Osteoblast (primary cell): ENCODE measurements around the gene LRRFIP2. TPM values are rescaled to one million over a fixed set of nuclear protein-coding genes. Genes with fewer than 3 reads are reported as not detected.
"Not testable (repeated sequence)": the region's sequence is repeated elsewhere in the genome, so short reads cannot be mapped to it uniquely, and the experiment has no call there.

Source experiments
- DNase-seq: peaks from one replicate; pipeline ENCODE4 v3.0.0; 2011; ENCODE audit warnings: low spot score, mixed read lengths; ENCODE audit not compliant: insufficient read length; ENCODE audit errors: missing footprints
- H2AFZ ChIP-seq: 2 replicates; pipeline ENCODE4 v1.6.0; 2011; ENCODE audit warnings: mild to moderate bottlenecking, low read length
- H3K27ac ChIP-seq: 2 replicates; pipeline ENCODE4 v1.5.1; 2011; ENCODE audit warnings: mild to moderate bottlenecking, low read depth, low read length, moderate library complexity
- H3K27me3 ChIP-seq: 2 replicates; pipeline ENCODE4 v1.6.0; 2012; ENCODE audit warnings: mild to moderate bottlenecking, control low read depth, inconsistent platforms, low read length, moderate library complexity; ENCODE audit not compliant: insufficient read depth
- H3K36me3 ChIP-seq: 2 replicates; pipeline ENCODE4 v1.5.1; 2011; ENCODE audit warnings: mild to moderate bottlenecking, low read length, control low read depth, moderate library complexity; ENCODE audit not compliant: insufficient read depth
- H3K4me1 ChIP-seq: 2 replicates; pipeline ENCODE4 v1.5.1; 2011; ENCODE audit warnings: mild to moderate bottlenecking, low read length, control low read depth, moderate library complexity; ENCODE audit not compliant: insufficient read depth
- H3K4me2 ChIP-seq: 2 replicates; pipeline ENCODE4 v1.6.0; 2011; ENCODE audit warnings: mild to moderate bottlenecking, low read length; ENCODE audit not compliant: insufficient read depth
- H3K4me3 ChIP-seq: fragments of 200-600 bp; sonication (generic); 3 replicates; pipeline ENCODE4 v1.5.1; 2012; ENCODE audit warnings: mild to moderate bottlenecking, low read length, inconsistent platforms; ENCODE audit not compliant: insufficient read depth
- H3K79me2 ChIP-seq: 2 replicates; pipeline ENCODE4 v1.6.0; 2012; ENCODE audit warnings: mild to moderate bottlenecking, low read length, control low read depth, inconsistent platforms; ENCODE audit not compliant: insufficient read depth
- H3K9me3 ChIP-seq: 2 replicates; pipeline ENCODE4 v1.5.1; 2011; ENCODE audit warnings: low read depth, low read length, control low read depth
- H4K20me1 ChIP-seq: 2 replicates; pipeline ENCODE4 v1.6.0; 2012; ENCODE audit warnings: mild to moderate bottlenecking, low read length, control low read depth; ENCODE audit not compliant: insufficient read depth
- CTCF ChIP-seq: IDR thresholded peaks from 2 replicates; pipeline ENCODE4 v1.5.1; 2011; ENCODE audit warnings: mild to moderate bottlenecking, low read depth, low read length, moderate library complexity; ENCODE audit errors: extremely low read depth
- total RNA-seq: library from RNA; depleted of rRNA; stranded (reverse); fragments of >200 nt; gene quantifications from 2 replicates; pipeline ENCODE4 v1.2.3, GENCODE V29; 2012

LRRFIP2 gene
- total RNA-seq, 1 donor = 71.3 TPM

- peaks cover 37% of the 10 kb centered on the region for H3K79me2 ChIP-seq
- no peak for TF ChIP-seq CTCF
Observed at GRCh38 chr3:37123292-37123691, 51.1 kb downstream of the LRRFIP2 start.

GRCh38 chr3:37122069-37122468, 52.3 kb downstream of the LRRFIP2 start:
- peaks cover 35% of the 10 kb centered on the region for H3K79me2 ChIP-seq
- H3K4me3 ChIP-seq, H3K27me3 ChIP-seq, H2AFZ ChIP-seq, H3K4me1 ChIP-seq, H4K20me1 ChIP-seq, H3K4me2 ChIP-seq, H3K9me3 ChIP-seq, H3K27ac ChIP-seq, H3K36me3 ChIP-seq, DNase-seq: not testable (repeated sequence)

More at GRCh38 chr3:37123292-37123691, 51.1 kb downstream of the LRRFIP2 start:
- Histone ChIP-seq H3K27me3 (no peaks in the 10 kb centered on the region), H3K9me3 (no peaks in the 10 kb centered on the region), H4K20me1 (no peaks in the 10 kb centered on the region), H3K4me3 (no peak overlapping the region), H3K4me1 (peaks cover 3% of the 10 kb centered on the region), H2AFZ (no peak overlapping the region), H3K27ac (no peak overlapping the region), H3K4me2 (no peak overlapping the region), H3K36me3 (peaks cover 4% of the 10 kb centered on the region)
- DNase-seq = no peak

- H4K20me1 ChIP-seq = no peaks in the 10 kb centered on the region
- no peak for TF ChIP-seq CTCF
Observed at GRCh38 chr3:37118163-37118562, 56.2 kb downstream of the LRRFIP2 start.

GRCh38 chr3:37117548-37117947, 56.8 kb downstream of the LRRFIP2 start:
- no peak for TF ChIP-seq CTCF
- peaks cover 29% of the 10 kb centered on the region for H3K79me2 ChIP-seq
- H3K27ac ChIP-seq = no peak overlapping the region
- peaks cover 14% of the 10 kb centered on the region for H3K36me3 ChIP-seq
- H3K4me3 ChIP-seq = no peak overlapping the region
- DNase-seq = no peak
- no peaks in the 10 kb centered on the region for H3K9me3 ChIP-seq
- H4K20me1 ChIP-seq = no peaks in the 10 kb centered on the region
- peaks cover 24% of the 10 kb centered on the region for H3K4me1 ChIP-seq
- H3K4me2 ChIP-seq = no peak overlapping the region
- no peak overlapping the region for H2AFZ ChIP-seq
- no peaks in the 10 kb centered on the region for H3K27me3 ChIP-seq

More at GRCh38 chr3:37118163-37118562, 56.2 kb downstream of the LRRFIP2 start:
- H3K4me1 ChIP-seq = peaks cover 18% of the 10 kb centered on the region
- DNase-seq = no peak
- H3K79me2 ChIP-seq = peaks cover 29% of the 10 kb centered on the region
- H3K27ac ChIP-seq = no peak overlapping the region
- H3K36me3 ChIP-seq = peaks cover 10% of the 10 kb centered on the region
- no peaks in the 10 kb centered on the region for H3K27me3 ChIP-seq
- no peaks in the 10 kb centered on the region for H3K9me3 ChIP-seq
- no peak overlapping the region for H2AFZ ChIP-seq
- no peak overlapping the region for H3K4me2 ChIP-seq
- no peak overlapping the region for H3K4me3 ChIP-seq

GRCh38 chr3:37116998-37117397, 57.4 kb downstream of the LRRFIP2 start:
- Histone ChIP-seq H2AFZ (no peak overlapping the region), H3K36me3 (peaks cover 14% of the 10 kb centered on the region), H3K4me1 (peaks cover 27% of the 10 kb centered on the region), H3K9me3 (no peaks in the 10 kb centered on the region), H3K4me2 (no peak overlapping the region), H4K20me1 (no peaks in the 10 kb centered on the region), H3K27me3 (no peaks in the 10 kb centered on the region), H3K4me3 (no peak overlapping the region), H3K27ac (no peak overlapping the region), H3K79me2 (peaks cover 26% of the 10 kb centered on the region)
- DNase-seq = no peak
- TF ChIP-seq CTCF = no peak
